PC-9 (cell line): ENCODE results near the gene AKAP6.
"Not testable (repeated sequence)": the region's sequence is repeated elsewhere in the genome, so short reads cannot be mapped to it uniquely, and the experiment has no call there.

Experiments
- CTCF ChIP-seq: fragments of 200-600 bp; sonication (generic); conservative IDR thresholded peaks from 2 replicates; pipeline ENCODE4 v1.6.1; 2017; ENCODE audit warnings: mixed run types, antibody characterized with exemption, mild to moderate bottlenecking, moderate library complexity
- EZH2 ChIP-seq: fragments of 200-600 bp; sonication (generic); IDR thresholded peaks from 2 replicates; pipeline ENCODE4 v1.8.0; 2017; ENCODE audit warnings: antibody characterized with exemption, low read depth

- TF ChIP-seq CTCF, EZH2: not testable (repeated sequence)
These were observed 133.5 kb downstream of the AKAP6 start for GRCh38 chr14:32462553-32462952.
